ENCODE results near the gene VMAC.

The VMAC gene

DNA sequence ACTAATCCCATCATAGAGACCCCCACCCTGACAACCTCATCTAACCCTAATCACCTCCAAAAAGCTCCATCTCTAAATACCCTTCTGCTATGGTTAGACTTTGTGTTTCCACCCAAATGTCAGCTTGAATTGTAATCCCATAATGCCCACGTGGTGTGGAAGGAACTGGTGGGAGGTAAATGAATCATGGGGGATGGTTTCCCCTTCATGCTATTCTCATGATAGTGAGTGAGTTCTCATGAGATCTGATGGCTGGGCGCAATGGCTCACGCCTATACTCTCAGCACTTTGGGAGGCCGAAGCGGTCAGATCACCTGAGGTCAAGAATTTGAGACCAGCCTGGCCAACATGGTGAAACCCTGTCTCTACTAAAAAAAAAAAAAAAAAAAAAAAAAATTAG, 2.6 kb downstream of the VMAC start:
- DNase-seq: no peak

DNA sequence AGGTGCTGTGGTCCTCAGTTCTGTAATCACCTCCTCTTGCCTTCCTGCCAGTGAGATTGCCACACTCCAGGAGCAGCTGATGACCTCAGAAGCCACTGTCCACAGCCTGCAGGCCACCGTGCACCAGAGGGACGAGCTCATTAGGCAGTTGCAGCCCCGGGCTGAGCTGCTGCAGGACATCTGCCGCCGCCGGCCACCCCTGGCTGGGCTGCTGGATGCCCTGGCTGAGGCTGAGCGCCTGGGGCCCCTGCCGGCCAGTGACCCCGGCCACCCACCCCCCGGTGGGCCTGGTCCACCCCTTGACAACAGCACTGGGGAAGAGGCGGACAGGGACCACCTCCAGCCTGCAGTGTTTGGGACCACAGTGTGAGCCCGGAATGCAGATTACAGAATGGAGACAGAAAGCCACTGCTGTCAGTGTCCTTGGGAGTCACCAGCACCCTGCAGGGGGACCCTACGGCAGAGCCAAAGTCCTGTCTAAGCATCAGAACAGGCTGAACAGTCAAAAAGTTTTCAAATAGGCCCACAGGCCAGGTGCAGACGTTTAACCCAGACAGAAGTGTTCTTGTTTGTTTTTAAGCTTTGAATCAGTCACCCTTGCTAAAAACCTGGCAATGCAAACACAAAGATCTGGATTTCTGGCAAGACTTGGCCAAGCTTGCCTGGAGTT, 4.2 kb downstream of the VMAC start:
- peak; percentile 84 for DNase-seq

DNA sequence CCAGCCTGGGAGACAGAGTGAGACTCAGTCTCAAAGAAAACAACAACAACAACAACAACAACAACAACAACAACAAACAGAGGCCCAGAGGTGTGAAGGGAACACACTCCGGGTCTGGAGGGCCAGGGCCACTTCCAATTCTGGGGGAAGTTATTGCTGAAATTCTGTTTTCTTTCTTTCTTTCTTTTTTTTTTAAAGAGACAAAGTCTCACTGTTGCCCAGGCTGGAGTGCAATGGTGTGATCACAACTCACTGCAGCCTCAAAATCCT, 5.9 kb downstream of the VMAC start:
- DNase-seq: no peak

DNA sequence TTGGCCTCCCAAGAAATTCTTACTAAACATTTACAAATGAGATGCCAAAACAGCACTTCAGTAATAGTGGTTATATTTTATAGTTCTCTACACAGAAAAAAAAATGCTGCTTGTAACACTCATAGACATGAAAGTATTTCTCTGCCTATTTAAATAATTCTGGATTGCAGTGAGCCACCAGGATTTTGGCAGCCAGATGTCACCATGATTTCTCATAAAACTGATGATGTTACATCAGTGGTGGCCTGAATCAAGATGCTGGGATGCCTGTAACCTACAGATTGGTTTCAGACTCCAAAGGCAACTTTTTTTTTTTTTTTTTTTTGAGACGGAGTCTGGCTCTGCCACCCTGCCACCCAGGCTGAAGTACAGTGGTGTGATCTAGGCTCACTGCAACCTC, 6.7 kb downstream of the VMAC start:
- DNase-seq: peak; percentile 34

DNA sequence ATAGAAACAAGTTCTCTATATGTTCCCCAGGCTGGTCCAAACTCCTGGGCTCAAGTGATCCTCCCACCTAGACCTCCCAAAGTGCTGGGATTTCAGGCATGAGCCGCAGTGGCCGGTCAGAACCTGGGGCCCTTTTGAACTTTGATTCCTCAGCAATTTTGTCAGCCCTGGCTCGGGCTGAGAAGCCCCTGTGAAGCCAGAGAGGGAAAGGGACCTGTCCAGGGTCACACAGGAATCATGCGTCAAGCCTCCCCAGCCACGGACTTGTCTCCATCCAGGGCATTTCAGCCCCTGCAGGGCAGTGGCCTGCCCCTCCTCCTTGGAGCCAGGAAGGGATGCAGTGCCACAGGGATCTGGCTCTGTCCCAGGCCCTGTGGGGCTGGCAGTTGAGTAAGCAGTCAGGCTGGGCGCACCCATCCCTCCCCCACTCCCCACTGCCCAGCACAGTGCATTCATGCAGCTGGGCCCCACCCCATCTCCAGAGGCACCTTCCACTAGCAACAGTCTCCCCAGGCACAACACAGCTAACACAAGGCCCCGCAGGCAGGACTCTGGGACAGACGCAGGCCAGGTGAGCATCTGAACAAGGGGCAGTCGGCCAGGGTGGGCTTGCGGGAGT, 9.2 kb downstream of the VMAC start, which contains the start of gene CAPS:
TSS of gene CAPS (plus strand) at position 516 of the 619 bp plus-strand sequence. CDS start 153 bp downstream, outside the sequence.
- DNase-seq: peak; percentile 92

DNA sequence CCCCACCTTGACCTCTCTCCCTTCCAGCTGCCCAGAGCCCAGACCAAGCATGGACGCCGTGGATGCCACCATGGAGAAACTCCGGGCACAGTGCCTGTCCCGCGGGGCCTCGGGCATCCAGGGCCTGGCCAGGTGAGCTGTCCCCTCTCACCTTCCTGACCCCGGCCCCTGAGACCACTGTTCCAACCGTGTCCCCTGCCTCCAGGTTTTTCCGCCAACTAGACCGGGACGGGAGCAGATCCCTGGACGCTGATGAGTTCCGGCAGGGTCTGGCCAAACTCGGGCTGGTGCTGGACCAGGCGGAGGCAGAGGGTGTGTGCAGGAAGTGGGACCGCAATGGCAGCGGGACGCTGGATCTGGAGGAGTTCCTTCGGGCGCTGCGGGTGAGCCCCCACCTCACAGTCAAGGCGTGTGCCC, 9.7 kb downstream of the VMAC start:
- DNase-seq: no peak

DNA sequence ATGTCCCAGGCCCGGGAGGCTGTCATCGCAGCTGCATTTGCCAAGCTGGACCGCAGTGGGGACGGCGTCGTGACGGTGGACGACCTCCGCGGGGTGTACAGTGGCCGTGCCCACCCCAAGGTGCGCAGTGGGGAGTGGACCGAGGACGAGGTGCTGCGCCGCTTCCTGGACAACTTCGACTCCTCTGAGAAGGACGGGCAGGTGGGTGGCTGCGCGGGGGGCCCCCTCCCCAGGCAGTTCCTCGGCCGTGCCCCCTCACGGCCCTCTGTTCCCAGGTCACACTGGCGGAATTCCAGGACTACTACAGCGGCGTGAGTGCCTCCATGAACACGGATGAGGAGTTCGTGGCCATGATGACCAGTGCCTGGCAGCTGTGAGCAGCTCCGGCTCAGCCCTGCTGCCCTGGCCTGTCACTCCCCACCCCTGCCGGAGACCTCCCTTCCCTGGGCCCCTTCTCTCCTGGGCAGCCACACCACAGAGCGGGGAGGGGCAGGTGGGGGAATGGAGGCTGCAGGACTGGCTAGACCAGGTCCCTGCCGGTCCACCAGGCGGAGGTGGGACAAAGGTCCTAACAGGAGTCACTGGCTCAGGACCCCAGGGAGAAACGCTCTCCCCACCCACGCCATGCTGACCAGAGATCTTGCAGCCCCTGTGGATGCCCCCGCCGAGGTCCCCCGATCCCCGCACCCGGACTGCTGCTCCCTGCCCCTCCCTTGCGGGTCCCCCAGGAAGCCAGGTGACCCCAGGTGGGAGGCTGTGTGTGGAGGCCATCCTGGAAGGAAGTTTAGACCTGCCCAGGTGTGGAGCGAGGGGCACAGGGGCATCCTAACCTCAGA, 10.5 kb downstream of the VMAC start:
- DNase-seq: no peak

DNA sequence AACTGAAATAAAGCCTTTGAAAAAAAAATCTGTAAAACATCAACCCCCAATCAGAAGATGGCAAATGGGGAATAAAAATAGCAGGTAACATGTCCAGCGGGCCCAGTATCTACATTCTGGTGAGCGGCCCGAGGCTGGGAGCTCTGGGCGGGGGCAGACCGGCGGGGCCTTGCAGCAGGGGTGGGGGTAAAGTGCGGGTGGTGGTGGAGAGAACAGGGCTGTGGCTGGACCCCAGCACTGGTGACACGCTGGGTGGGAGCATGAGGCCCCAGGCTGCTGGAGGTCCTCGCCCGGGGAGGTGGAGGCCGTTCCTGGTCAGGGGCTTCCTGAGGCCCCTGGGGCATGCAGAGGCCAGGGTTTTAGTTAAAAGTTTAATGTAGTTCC, 11.1 kb downstream of the VMAC start:
- no peak for DNase-seq

DNA sequence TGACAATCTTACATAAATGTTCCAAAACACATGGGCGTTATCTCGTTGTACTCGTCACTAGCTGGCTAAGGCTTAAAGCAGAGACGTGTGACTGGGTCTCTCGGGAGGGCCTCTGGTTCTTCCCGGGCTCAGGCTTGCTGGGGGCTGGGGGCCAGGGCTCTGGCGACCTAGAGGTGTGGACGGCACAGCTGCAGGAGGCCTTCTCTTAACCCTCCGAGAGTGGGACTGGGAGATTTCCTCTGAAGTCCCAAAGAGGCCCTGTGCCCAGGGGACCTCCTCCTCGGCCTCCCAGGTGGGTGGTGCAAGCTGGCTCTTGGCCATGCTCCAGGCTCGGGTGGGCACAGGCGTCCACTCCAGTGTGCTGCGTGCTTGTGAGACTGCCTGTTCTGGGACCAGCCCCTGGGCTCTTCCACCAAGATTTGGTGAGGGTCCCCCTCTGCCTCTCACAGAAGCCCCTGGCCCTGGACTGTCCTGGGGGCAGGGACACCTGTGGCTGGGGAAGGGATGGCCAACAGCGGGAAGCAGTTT, 11.6 kb downstream of the VMAC start:
- DNase-seq: no peak

DNA sequence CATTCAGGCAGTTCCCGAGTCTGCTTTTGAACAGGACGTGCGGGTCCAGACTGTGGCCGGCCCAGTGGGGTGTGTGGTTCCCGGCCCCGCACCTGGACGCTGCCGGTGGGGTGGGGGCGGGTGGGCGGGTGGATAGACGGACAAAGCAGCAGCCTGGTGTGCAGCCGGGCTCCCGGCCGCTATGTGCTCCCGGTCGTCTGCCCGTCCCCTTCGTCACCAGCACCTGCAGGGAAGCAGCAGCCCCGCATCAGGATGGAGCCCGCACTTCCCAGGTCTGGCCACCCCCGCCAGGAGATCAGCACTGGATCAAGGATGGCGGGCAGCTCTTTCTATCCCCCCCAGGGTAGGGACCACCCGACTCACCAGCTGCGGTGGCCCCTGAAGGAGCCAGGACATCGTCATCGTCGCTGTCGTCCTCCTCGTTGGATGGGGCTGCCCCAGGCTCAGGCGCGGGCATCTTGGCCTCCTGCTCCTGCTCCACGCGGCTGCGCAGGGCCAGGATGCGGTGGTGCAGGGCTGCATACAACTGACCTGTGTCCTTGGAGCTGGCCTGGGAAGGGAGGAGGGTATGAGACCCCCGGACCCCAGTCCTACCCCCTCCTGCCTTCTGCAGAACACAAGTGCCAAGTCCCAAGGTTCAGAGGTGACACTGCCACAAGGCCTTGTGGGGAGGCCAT, 12.9 kb downstream of the VMAC start:
- DNase-seq: no peak

DNA sequence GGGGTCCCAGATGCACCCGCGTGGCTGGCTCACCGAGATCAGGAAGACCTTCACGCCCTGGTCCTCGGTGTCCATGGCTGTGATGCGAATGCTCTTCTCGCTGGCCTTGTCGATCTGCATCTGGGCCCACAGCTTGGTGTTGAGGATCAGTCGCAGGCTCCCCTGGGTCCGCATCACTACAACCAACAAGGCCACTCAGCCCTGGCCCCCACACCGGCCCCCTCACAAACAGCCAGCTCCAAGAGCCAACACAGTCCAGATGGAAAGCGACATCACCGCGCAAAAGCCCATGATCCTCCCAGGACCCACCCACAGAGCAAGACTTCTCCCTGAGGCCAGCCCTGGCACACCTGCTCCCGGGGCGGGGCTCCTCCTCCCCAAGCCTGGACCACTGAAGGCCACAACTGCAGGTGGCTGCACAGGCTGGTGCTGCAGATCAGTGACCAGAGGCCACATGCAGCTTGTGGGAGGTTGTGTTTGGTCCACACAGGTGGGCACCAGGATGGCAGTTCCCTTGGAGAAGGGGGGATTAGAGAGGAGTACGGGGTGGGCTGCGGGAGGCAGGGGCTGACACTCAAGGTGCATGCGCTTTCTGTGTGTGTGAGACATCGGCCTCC, 13.9 kb downstream of the VMAC start:
- DNase-seq: peak; percentile 31

DNA sequence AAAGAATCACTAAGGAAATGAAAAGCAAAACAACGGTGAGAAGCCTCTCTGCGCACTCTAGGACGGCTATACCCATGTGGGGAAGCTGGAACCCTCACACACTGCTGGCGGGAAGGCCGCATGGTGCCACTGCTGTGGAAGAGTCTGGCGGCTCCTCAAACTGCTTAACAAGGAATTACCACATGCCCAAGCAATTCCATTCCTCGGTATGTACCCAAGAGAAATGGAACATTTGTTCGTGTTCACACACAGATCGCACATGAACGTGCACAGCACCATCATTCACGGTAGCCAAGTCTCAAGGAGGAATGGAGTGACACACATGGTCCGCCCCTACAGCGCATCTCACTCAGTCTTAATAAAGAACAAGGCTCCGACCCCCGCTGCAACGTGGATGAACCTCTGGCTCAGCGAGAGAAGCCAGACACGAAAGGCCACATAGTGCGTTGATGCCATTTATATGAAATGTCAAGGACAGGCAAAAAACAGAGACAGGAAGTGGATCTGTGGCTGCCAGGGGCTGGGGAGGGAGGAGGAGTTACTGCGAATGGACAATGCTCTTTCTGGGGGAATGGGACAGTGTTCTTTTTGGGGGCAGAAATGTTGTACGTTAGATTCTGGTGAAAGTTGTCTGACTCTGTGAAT, 17.0 kb downstream of the VMAC start:
- DNase-seq: no peak

DNA sequence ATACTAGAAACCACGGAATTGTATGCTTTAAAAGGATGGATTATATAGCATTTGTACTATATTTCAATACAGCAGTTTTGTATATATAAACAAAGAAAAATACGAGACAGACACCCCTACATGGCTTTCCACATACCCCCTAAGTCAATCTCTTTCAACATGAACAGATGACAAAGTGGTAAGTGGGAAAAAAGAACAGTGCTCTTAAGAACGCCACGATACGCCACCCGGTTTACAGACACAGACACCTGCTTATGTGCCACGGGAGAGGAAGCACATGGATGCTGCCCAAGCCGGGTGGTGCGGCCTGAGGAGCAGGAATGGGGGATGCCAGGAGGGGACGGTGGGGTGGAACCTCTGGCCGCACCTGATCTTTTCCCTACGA, 17.5 kb downstream of the VMAC start:
- DNase-seq: no peak

DNA sequence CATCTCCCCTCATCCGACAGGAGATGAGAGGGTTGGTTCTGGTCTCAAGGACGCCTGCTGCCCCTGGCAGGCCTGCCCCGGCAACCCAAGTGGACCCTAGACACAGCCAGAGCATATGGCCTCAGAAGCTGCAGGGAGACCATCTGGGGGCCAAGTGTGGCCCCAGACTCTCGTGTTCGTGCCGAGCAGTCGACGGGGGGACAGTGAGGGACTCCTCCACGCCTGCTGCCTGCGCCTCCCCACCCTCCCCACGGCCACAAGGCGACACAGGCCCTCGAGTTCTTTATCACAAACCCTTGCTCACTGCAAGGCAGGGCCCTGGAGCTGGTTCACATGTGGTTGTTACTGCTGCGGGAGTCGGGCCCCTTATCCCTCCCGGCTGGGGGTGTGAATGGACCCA, 18.7 kb downstream of the VMAC start:
- no peak for DNase-seq

DNA sequence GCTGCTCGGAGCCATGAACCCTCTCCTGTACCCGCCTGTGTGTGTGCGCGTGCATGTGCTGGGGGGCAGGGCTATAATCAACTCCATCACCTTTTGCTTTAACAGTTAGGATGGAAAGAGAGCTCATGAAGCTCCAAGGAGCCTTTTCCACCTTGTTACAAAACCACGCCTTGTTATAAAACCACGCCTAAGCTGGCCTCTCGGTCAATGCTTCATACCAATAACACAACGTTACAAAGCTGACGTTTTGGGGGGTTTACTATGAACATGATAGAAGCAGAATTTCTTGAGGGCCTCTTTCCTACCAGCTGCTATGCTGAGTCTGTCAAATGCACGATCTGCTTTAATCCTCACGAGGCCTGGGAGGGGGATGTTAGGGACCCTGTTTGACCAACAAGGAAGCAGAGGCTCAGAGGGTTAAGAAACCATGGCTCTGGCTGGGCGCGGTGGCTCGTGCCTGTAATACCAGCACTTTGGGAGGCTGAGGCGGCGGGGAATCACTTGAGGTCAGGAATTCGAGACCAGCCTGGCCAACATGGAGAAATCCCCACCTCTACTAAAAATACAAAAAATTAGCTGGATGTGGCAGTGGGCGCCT, 21.3 kb downstream of the VMAC start:
- DNase-seq: no peak

DNA sequence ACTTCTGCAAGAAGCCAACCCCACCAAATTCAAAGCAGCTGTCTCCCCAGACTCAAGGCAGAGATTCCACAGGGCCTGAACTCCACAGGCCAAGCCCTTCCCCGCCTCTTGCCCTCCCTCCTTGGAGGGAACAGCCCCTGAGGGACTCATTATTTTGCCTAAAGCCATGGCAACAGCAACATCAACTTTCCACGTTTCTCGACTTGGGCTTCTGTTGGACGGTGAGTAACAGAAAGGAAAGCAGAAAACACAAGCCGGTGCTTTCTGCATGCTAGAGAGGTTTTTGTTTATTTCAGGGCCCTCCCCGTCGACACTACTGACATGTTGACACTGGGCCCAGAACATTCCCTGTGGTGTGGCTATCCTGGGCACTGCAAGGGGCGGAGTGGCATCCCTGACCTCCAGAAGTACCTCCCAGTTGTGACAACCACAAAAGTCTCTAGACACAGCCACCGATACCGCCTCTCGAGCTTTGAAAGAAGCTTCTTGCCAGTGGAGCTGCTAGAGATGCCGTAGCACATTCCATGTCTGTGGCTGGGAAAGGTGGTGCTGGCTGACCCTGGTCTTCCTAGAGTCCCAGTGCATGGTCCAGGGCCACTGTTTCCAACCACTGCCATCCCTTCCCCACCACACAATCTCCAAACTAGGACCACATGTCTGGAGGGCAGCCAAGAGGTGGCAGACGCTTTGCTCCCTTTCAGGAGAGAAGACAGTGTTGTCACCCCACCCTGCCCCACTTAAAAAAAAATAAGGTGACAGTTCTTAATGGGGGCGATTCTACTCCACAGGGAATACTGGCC, 22.2 kb downstream of the VMAC start:
- no peak for DNase-seq

DNA sequence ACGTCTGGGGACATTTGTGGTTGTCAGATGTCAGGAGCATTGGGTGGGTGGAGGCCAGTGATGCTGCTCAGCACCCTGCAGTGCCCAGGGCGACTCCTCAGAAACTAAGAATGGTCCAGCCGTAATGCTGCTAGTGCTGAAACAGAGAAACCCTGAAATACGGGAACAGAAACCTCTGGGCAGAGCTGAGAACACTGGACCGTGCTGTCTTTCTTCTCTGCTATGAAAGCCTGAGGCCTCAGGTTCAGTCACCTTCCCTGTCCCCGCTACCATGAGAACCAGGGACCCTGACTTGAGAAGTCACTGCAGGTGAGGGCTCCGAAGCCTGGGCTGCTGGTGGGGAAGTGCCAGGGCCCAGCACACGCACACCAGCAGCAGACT, 22.8 kb downstream of the VMAC start:
- no peak for DNase-seq

DNA sequence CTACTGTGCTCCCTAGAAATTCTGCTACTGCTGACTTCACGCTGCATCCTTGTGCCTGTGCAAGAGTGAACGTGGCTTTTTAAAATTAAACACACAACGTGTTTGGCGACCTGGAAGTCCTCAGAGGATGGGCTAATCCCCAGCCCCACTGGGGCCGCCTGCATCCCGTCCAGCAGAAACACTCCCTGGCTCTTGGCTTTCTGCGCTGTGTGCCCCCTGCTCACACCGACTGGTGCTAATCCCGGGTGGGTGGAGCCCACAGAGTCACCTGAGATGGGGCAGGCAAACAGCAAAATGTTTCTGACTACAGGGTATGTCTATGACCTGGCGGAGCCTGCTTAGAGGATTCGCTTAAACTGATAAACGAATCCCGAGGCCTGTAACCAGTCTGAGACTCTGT, 24.5 kb downstream of the VMAC start:
- no peak for DNase-seq

DNA sequence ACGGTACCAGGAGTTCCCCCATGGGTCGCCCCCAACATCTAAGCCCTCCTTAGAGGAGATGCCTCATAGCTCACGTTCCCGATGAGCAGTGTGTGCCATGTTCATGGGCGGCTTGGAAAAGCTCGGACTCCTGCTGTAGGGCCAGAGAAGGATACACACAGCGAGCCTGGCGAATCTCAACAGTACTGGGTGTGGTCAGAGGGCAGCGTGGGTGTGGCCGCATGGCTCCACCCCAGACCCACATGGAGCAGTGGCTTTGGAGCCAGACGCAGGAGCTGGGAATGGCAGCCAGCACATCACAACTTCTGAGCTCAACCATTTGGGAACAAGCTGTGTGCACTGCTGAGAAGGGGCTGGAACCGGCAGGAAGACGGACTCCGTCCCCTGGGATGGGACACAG, 25.0 kb downstream of the VMAC start:
- no peak for DNase-seq

DNA sequence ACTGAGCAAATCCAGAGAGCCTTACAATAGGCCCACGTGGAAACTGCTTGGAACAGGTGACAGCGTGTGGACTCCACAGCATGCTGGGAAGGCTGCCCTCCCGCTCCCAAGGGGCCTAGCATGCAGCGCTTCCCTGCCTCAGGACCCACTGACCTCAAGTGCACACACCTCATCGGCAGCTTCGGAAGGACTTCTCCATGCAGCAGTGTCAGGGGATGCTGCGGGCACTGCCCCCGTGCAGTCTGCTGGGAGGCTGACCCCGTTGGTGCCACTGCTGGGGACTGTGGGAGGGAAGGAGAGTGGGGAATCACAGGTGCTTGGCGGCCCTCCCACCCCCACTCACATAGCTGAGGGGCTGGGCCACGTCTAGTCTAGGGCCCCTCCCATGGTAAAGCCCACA, 26.6 kb downstream of the VMAC start:
- no peak for DNase-seq

DNA sequence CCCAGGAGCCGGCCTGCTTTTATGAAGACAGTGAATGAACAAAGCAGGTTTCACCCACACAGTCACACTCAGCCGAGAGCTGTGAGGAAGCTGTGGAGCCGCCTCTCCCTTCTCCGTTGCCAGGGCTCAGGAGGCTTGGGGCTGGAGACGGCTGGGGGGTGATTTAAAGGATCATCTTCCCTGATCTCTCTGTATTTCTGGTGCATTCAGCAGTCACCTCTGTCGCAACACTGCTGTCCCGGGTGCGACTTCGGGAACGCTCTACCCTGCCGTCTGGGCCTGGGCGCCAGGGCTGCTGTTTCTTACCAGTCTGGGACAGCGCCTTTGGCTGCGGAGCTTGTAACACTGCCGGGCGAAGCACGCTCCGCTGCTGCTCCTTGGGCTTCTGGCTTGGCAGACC, 27.5 kb downstream of the VMAC start:
- no peak for DNase-seq

All from NCI-H69 (cell line).